Skeletal muscle satellite cell (primary cell): ENCODE measurements around the gene NMNAT1.

Experiments
- H3K27me3 ChIP-seq: 2 replicates; pipeline ENCODE4 v1.7.0; 2013; ENCODE audit warnings: low read length; ENCODE audit not compliant: control insufficient read depth, insufficient read depth
- H3K36me3 ChIP-seq: 2 replicates; pipeline ENCODE4 v1.7.0; 2013; ENCODE audit warnings: mild to moderate bottlenecking, control low read depth, low read length; ENCODE audit not compliant: insufficient read depth
- H3K4me1 ChIP-seq: 2 replicates; pipeline ENCODE4 v1.7.0; 2013; ENCODE audit warnings: low read length; ENCODE audit not compliant: control insufficient read depth, insufficient read depth
- H3K4me2 ChIP-seq: 2 replicates; pipeline ENCODE4 v1.7.0; 2013; ENCODE audit warnings: mild to moderate bottlenecking, low read length
- H3K4me3 ChIP-seq: 2 replicates; pipeline ENCODE4 v1.7.0; 2013; ENCODE audit warnings: low read length
- H3K9ac ChIP-seq: 2 replicates; pipeline ENCODE4 v1.7.0; 2013; ENCODE audit warnings: mild to moderate bottlenecking, low read depth, low read length, moderate library complexity
- H3K9me3 ChIP-seq: replicated peaks from 2 replicates; pipeline ENCODE4 v1.7.0; 2013; ENCODE audit warnings: mild to moderate bottlenecking, control low read depth, low read length

The NMNAT1 gene

GRCh38 chr1:9927259-9927658, 16.0 kb upstream of the NMNAT1 start:
- Histone ChIP-seq H3K4me3 (no peak overlapping the region), H3K9ac (no peak overlapping the region), H3K9me3 (no peaks in the 10 kb centered on the region), H3K27me3 (no peaks in the 10 kb centered on the region), H3K4me1 (no peaks in the 10 kb centered on the region), H3K4me2 (no peak overlapping the region), H3K36me3 (peaks cover 12% of the 10 kb centered on the region)

GRCh38 chr1:9929431-9930385, 13.6 kb upstream of the NMNAT1 start:
- Histone ChIP-seq H3K9ac (no peak overlapping the region), H3K36me3 (peaks cover 12% of the 10 kb centered on the region), H3K9me3 (no peaks in the 10 kb centered on the region), H3K4me3 (no peak overlapping the region), H3K4me2 (no peak overlapping the region), H3K4me1 (no peaks in the 10 kb centered on the region), H3K27me3 (no peaks in the 10 kb centered on the region)

GRCh38 chr1:9942399-9942938, 806 bp upstream of the NMNAT1 start:
- peaks cover 7% of the 10 kb centered on the region for H3K36me3 ChIP-seq
- peak overlapping the region; percentile 94 for H3K4me2 ChIP-seq
- H3K4me1 ChIP-seq = peaks cover 3% of the 10 kb centered on the region
- H3K4me3 ChIP-seq = peak overlapping the region; percentile 97
- H3K9ac ChIP-seq = peak overlapping the region; percentile 97
- H3K9me3 ChIP-seq = no peaks in the 10 kb centered on the region
- no peaks in the 10 kb centered on the region for H3K27me3 ChIP-seq

GRCh38 chr1:9946315-9946714, 3.0 kb downstream of the NMNAT1 start:
- no peak overlapping the region for H3K4me3 ChIP-seq
- H3K9ac ChIP-seq = no peak overlapping the region
- peaks cover 7% of the 10 kb centered on the region for H3K4me1 ChIP-seq
- no peak overlapping the region for H3K4me2 ChIP-seq
- peaks cover 9% of the 10 kb centered on the region for H3K36me3 ChIP-seq
- H3K27me3 ChIP-seq = no peaks in the 10 kb centered on the region
- no peaks in the 10 kb centered on the region for H3K9me3 ChIP-seq

GRCh38 chr1:9957726-9958125, 14.5 kb downstream of the NMNAT1 start:
- H3K4me3 ChIP-seq = no peak overlapping the region
- H3K4me1 ChIP-seq = peaks cover 11% of the 10 kb centered on the region
- H3K9ac ChIP-seq = no peak overlapping the region
- H3K36me3 ChIP-seq = no peaks in the 10 kb centered on the region
- no peaks in the 10 kb centered on the region for H3K9me3 ChIP-seq
- H3K4me2 ChIP-seq = no peak overlapping the region
- H3K27me3 ChIP-seq = no peaks in the 10 kb centered on the region

- Histone ChIP-seq H3K9me3 (no peaks in the 10 kb centered on the region), H3K4me3 (no peak overlapping the region), H3K4me1 (peaks cover 11% of the 10 kb centered on the region)
Observed at GRCh38 chr1:9960011-9960410, 16.7 kb downstream of the NMNAT1 start.

GRCh38 chr1:9960706-9961562, 17.7 kb downstream of the NMNAT1 start:
- Histone ChIP-seq H3K36me3 (no peaks in the 10 kb centered on the region), H3K27me3 (no peaks in the 10 kb centered on the region), H3K4me2 (no peak overlapping the region), H3K4me1 (peaks cover 11% of the 10 kb centered on the region), H3K9ac (no peak overlapping the region), H3K9me3 (no peaks in the 10 kb centered on the region), H3K4me3 (no peak overlapping the region)

More at GRCh38 chr1:9960011-9960410, 16.7 kb downstream of the NMNAT1 start:
- no peaks in the 10 kb centered on the region for H3K27me3 ChIP-seq
- H3K4me2 ChIP-seq = no peak overlapping the region
- H3K36me3 ChIP-seq = no peaks in the 10 kb centered on the region
- no peak overlapping the region for H3K9ac ChIP-seq

- Histone ChIP-seq H3K27me3 (no peaks in the 10 kb centered on the region), H3K4me1 (no peaks in the 10 kb centered on the region), H3K9me3 (no peaks in the 10 kb centered on the region), H3K36me3 (peaks cover 23% of the 10 kb centered on the region), H3K4me3 (no peak overlapping the region), H3K9ac (no peak overlapping the region), H3K4me2 (no peak overlapping the region)
Observed at GRCh38 chr1:9984253-9984652, 41.0 kb downstream of the NMNAT1 start.

- H3K9me3 ChIP-seq = no peaks in the 10 kb centered on the region
- no peaks in the 10 kb centered on the region for H3K4me1 ChIP-seq
- no peak overlapping the region for H3K4me2 ChIP-seq
- no peak overlapping the region for H3K4me3 ChIP-seq
- no peak overlapping the region for H3K9ac ChIP-seq
- H3K36me3 ChIP-seq = peaks cover 23% of the 10 kb centered on the region
- H3K27me3 ChIP-seq = no peaks in the 10 kb centered on the region
Observed at GRCh38 chr1:9985001-9985400, 41.7 kb downstream of the NMNAT1 start.

GRCh38 chr1:9989773-9990172, 46.5 kb downstream of the NMNAT1 start:
- Histone ChIP-seq H3K36me3 (peaks cover 6% of the 10 kb centered on the region), H3K4me1 (no peaks in the 10 kb centered on the region), H3K4me3 (no peak overlapping the region), H3K27me3 (no peaks in the 10 kb centered on the region), H3K9ac (no peak overlapping the region), H3K9me3 (no peaks in the 10 kb centered on the region), H3K4me2 (no peak overlapping the region)

GRCh38 chr1:9990944-9991343, 47.7 kb downstream of the NMNAT1 start:
- H3K27me3 ChIP-seq = no peaks in the 10 kb centered on the region
- H3K9me3 ChIP-seq = no peaks in the 10 kb centered on the region
- H3K36me3 ChIP-seq = no peaks in the 10 kb centered on the region
- H3K4me2 ChIP-seq = no peak overlapping the region
- H3K4me1 ChIP-seq = no peaks in the 10 kb centered on the region
- no peak overlapping the region for H3K4me3 ChIP-seq
- H3K9ac ChIP-seq = no peak overlapping the region
